ENCODE data around the gene GDA. TPM values are rescaled to one million over a fixed set of nuclear protein-coding genes. Genes with fewer than 3 reads are reported as not detected.

Gene GDA
- total RNA-seq, 1 donor from 2014 or later = 1.2 TPM

DNA sequence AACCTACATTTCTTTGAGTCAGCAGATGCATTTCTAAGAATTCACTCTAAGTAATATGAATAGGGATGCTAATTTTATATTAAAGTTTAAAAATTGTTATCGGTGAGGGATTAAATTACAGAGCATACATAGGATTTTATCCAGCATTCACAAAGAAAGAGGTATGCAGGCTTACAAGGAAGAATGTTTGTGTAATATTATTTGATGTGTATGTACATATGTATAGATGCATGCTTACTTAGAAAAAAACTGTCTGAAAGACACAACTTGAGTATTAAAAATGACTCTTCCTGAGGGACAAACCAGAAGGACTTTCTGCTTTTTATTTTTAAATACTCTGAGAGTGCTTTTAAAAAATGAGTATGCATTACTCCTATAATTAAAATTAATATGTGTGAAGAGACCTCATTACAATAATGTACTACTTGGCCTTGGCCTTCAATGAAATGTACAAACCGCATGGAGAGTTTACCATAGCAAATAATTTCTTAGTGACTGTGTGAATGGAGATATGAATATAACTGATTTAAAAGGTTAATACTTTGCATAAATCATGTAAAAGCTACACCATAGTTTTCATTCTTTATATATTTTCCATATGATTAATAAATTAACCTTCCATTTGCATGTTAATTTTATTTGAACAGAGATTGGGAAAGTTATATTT, 77.0 kb downstream of the GDA start:
- no peak overlapping the region for H3K4me3 Mint-ChIP-seq (ENCODE audit: unreplicated experiment)
- H3K27ac Mint-ChIP-seq (ENCODE audit: unreplicated experiment) = no peak overlapping the region
- no peak for DNase-seq
- H3K9me3 Mint-ChIP-seq (ENCODE audit: unreplicated experiment) = no peaks in the 10 kb centered on the region
- TF ChIP-seq, protein P1, sequence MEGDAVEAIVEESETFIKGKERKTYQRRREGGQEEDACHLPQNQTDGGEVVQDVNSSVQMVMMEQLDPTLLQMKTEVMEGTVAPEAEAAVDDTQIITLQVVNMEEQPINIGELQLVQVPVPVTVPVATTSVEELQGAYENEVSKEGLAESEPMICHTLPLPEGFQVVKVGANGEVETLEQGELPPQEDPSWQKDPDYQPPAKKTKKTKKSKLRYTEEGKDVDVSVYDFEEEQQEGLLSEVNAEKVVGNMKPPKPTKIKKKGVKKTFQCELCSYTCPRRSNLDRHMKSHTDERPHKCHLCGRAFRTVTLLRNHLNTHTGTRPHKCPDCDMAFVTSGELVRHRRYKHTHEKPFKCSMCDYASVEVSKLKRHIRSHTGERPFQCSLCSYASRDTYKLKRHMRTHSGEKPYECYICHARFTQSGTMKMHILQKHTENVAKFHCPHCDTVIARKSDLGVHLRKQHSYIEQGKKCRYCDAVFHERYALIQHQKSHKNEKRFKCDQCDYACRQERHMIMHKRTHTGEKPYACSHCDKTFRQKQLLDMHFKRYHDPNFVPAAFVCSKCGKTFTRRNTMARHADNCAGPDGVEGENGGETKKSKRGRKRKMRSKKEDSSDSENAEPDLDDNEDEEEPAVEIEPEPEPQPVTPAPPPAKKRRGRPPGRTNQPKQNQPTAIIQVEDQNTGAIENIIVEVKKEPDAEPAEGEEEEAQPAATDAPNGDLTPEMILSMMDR (IDR thresholded peaks at IDR 0.05; ENCODE audit: partially characterized antibody, unreplicated experiment) = no peak
- H3K4me1 Mint-ChIP-seq (ENCODE audit: low read depth, unreplicated experiment) = no peaks in the 10 kb centered on the region
- H3K27me3 Mint-ChIP-seq (ENCODE audit: unreplicated experiment) = peaks cover 2% of the 10 kb centered on the region
- no peaks in the 10 kb centered on the region for H3K36me3 Mint-ChIP-seq (ENCODE audit: unreplicated experiment)

DNA sequence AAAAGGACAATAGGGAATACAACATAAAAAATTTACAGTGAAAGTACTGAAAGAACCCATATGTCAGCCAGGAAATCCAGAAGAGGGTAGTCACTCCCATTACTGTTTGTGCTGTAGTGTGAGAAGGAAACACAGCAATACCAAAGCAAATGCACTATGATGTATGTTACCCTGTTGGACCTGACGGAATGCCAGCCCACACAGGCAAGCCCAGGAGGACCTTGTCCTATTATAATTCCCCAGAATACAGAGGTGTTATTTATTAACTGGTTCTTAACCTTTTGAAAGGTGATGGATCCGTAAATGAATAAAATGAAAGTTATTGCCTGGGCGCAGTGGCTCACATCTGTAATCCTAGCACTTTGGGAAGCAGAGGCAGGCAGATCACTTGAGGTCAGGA, 79.0 kb downstream of the GDA start:
- Mint-ChIP-seq H3K4me3 (ENCODE audit: unreplicated experiment) (no peak overlapping the region), H3K36me3 (ENCODE audit: unreplicated experiment) (no peaks in the 10 kb centered on the region), H3K4me1 (ENCODE audit: low read depth, unreplicated experiment) (no peaks in the 10 kb centered on the region), H3K27ac (ENCODE audit: unreplicated experiment) (no peak overlapping the region), H3K9me3 (ENCODE audit: unreplicated experiment) (no peaks in the 10 kb centered on the region), H3K27me3 (ENCODE audit: unreplicated experiment) (no peaks in the 10 kb centered on the region)
- TF ChIP-seq, protein P1 (IDR thresholded peaks at IDR 0.05; ENCODE audit: partially characterized antibody, unreplicated experiment) = no peak
- no peak for DNase-seq

DNA sequence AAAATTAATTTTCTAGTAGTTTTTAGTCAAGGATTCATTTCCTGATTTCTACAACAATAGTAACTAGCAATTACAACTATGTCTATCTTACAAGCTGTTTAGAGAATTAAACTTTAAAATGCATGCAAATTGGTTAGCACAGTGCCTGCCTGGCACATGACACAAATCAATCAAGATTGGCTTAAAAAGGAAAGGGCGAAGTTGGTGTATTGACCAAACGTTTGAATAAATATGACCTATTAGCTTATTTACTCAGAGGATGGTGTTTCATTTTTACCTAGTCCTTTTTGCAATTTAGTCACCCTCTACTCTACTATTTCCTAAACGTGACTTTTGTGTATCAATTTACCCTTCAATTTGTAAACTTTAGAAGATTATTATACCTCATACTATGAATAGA, 83.5 kb downstream of the GDA start:
- Mint-ChIP-seq H3K4me1 (ENCODE audit: low read depth, unreplicated experiment) (no peaks in the 10 kb centered on the region), H3K27me3 (ENCODE audit: unreplicated experiment) (no peaks in the 10 kb centered on the region), H3K9me3 (ENCODE audit: unreplicated experiment) (no peaks in the 10 kb centered on the region), H3K27ac (ENCODE audit: unreplicated experiment) (no peak overlapping the region), H3K36me3 (ENCODE audit: unreplicated experiment) (no peaks in the 10 kb centered on the region), H3K4me3 (ENCODE audit: unreplicated experiment) (no peak overlapping the region)
- DNase-seq = no peak
- TF ChIP-seq, protein P1 (IDR thresholded peaks at IDR 0.05; ENCODE audit: partially characterized antibody, unreplicated experiment) = no peak

DNA sequence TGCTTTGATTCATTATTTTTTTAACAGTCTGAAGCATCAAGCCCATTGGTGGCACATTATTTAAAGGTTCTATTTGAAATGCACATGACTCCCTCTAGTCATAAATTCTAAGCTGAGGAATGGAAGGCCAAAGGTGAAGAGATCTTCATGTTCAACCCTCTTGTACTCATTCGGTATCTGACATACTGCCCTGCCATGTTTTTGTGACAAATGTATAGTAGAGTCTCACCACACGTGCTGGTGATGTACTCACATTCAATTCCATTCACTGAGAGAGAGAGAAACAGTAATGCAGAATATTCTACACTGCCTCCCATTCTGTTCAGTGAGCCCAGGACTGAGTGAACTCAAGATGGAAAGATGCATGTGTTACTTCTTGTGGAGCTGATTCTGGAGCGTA, 98.3 kb downstream of the GDA start:
- Mint-ChIP-seq H3K4me3 (ENCODE audit: unreplicated experiment) (no peak overlapping the region), H3K27me3 (ENCODE audit: unreplicated experiment) (no peaks in the 10 kb centered on the region), H3K36me3 (ENCODE audit: unreplicated experiment) (no peaks in the 10 kb centered on the region), H3K27ac (ENCODE audit: unreplicated experiment) (no peak overlapping the region), H3K4me1 (ENCODE audit: low read depth, unreplicated experiment) (no peaks in the 10 kb centered on the region), H3K9me3 (ENCODE audit: unreplicated experiment) (no peaks in the 10 kb centered on the region)
- TF ChIP-seq, protein P1 (IDR thresholded peaks at IDR 0.05; ENCODE audit: partially characterized antibody, unreplicated experiment) = no peak
- DNase-seq = no peak

DNA sequence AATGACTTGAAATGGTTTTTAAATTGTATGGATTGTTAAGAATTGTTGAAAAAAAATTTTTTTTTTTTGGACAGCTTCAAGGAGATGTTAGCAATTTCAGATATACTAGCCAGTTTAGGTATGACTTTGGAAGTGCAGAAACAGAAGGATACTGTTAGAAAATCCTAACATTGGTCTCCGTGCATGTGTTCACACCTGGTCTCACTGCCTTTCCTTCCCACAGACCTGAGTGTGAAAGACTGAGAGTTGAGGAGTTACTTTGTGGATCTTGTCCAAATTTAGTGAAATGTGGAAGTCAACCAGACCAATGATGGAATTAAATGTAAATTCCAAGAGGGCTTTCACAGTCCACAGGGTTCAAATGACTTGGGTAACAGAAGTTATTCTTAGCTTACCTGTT, 102.3 kb downstream of the GDA start:
- no peak for DNase-seq
- TF ChIP-seq, protein P1 (IDR thresholded peaks at IDR 0.05; ENCODE audit: partially characterized antibody, unreplicated experiment) = no peak
- no peak overlapping the region for H3K4me3 Mint-ChIP-seq (ENCODE audit: unreplicated experiment)
- no peaks in the 10 kb centered on the region for H3K36me3 Mint-ChIP-seq (ENCODE audit: unreplicated experiment)
- H3K9me3 Mint-ChIP-seq (ENCODE audit: unreplicated experiment) = no peaks in the 10 kb centered on the region
- H3K4me1 Mint-ChIP-seq (ENCODE audit: low read depth, unreplicated experiment) = no peaks in the 10 kb centered on the region
- no peaks in the 10 kb centered on the region for H3K27me3 Mint-ChIP-seq (ENCODE audit: unreplicated experiment)
- H3K27ac Mint-ChIP-seq (ENCODE audit: unreplicated experiment) = no peak overlapping the region

All from glutamatergic neuron (in vitro differentiated cells).